Kasumi-1 (cell line): Measurements from ENCODE around the gene PLCG1.
A peak's percentile ranks its signal among the peaks of the same experiment; 100 is the strongest.
"Not testable (repeated sequence)": the region's sequence is repeated elsewhere in the genome, so short reads cannot be mapped to it uniquely, and the experiment has no call there.

ENCODE experiments used
- DNase-seq, 2 experiments: peaks; one replicate each; lab custom pipeline; 2025; lab: John Stamatoyannopoulos, UW

Gene PLCG1

GRCh38 chr20:41124451-41125094 lies 12.8 kb upstream of the PLCG1 start:
- no peak for DNase-seq

DNA sequence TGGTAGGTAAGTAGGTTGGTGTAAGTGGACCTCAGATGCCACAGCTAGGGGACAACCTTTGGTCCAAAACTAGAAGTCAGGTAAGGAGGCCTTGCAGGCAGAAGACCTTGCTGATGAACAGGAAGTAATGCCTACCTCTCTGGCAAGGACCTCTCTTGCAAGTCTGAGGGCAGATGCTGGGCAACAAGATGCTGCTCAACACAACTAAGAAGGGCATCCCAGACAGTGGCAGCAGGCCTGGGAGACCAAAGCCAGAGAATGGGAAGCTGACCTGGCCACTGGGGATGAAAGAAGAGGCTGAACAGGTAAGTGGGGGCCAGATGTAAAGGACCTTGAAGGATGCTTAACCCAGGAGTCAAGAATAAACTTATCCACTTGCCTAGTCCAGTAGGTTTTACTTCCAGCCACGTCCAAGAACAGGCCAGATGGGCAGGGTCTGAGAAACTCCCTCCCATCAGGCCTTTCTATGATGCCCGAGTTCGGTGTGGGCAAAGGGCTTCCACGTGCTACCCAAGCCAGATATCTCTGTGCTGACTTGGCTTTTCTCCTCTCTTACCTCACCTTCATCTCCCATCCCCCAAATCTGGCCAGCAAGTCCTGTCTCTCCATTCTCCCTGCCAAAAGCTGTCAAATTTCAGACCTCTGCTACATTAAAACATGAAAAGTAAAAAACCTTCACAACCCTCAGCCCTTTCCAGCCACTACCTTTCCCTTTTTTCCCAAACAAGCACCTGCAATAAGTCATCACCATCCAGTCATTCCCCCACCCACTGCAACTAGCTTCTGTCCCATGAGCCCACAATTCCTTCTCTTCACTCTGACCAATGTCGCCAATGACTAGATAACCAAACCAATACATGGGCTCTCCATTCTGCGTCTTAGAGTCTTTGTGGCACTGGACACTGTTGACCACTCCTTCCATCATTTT lies 11.5 kb upstream of the PLCG1 start:
- no peak for DNase-seq

GRCh38 chr20:41126719-41127118 lies 10.6 kb upstream of the PLCG1 start:
- DNase-seq, result no peak

- not testable (repeated sequence) for DNase-seq
These were observed 9.0 kb upstream of the PLCG1 start for GRCh38 chr20:41128317-41128716.

DNA sequence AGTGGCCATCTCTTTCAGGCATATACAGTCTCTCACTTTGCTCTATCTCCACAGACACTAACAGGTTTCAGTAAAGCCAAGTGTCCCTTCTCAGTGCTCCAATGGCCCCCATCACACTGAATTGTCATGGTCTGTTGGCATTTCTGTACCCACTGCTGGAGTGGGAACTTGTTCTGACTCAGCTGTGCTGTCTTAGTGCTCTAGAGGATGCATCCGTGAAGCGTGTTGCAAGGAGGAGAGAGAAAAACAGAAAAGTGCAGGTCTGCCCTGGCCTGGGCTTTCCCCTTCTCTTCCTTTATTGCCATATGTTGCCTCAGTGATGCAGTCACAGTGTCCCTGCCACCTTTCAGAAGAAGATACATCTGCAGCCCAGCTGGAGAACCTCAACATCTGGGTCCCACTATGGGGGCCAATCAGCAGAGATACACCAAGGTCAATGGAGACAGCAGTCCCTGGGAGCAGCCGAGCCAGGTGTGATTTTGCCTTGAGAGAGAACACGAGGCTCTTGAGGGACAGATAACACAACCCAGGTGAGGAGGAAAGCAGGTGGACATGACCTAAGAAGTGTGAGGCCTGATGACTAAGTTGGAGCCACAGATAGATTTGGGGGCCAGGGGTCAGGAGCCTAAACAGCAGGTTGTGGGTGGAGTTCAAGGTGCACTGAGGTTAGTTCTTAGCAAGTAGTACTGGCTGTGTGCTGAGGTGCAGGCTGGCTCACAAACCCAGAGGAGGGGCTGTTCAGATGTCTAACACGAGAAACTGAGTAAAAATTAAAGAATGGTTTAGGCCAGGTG lies 5.6 kb upstream of the PLCG1 start:
- DNase-seq, result no peak

DNA sequence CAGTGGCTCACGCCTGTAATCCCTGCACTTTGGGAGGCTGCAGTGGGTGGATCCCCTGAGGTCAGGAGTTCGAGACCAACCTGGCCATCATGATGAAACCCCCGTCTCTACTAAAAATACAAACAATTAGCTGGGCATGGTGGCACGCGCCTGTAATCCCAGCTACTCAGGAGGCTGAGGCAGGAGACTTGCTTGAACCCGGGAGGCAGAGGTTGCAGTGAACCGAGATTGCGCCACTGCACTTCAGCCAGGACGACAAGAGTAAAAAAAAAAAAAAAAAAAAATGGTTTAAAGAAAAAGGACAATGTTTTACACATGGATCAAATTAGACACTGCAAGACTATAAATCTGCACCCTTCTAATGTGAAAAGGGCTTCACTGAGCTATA lies 5.0 kb upstream of the PLCG1 start:
- DNase-seq, result not testable (repeated sequence)

DNA sequence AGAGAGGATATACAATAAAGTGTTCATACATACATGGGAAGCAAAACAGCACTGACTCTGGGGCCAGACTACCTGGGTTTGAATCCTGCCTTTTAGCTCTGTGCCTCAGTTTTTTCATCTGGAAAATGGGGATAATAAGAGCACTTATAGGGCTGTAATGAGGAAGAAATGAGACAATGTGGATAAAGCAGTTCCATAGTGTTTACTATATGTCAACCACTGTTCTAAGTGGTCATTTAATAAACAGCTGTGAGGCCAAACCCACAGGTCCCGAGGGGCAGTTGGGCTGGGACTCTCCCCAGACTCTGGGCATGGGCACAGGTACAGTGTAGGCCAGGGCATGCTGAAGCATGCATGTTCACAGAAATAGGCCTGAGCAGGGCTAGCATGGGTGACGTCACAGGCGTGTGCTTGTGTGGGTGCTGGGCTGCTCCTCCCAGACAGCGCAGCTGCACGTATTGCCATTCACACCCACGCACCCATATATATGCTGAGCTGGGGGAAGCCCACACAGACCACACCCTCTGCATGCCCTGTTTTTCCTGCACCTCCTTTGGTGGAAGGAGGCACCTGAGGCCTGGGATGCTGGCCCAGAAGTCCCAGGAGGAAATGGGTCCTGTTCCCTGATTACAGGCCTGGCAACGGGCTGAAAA lies 3.5 kb upstream of the PLCG1 start:
- DNase-seq, result no peak

DNA sequence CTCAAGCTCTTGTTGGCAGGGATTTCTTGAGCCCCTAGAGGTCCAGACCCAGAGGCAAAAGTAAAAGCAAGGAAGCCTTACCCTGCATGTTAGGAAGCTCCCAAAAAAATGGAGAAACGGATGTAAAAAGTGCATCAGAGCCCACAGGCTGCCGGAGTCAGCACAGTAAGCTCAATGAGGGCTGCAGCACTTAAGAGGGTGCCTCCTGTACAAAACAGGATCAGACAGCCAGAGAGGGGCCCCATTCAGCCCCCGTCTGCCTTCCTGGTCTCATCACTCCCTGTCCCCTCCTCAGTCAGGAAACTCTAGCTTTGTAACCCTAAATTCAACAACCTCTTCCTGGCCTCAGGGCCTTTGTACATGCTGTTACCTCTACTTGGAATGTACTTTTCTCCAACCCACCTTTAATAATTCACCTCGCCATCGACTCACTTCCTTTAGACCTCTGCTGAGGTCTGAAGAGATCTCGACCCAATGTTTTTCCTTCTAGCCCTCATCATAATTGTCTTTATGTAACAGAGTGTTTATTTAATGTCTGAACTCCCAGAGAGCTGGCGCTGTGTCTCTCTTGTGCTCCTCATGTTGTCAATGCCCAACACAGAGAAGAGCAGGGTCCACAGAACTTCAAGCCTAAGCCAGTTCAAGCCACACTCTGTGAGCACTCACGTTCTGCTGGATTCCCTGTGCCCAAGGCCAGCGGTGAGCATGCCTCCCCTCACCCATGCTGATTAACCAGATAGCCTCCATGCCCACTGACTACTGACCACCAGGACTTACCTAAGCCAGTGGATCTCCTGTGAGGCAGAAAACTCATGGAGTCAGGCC lies 2.8 kb upstream of the PLCG1 start:
- DNase-seq, result no peak

DNA sequence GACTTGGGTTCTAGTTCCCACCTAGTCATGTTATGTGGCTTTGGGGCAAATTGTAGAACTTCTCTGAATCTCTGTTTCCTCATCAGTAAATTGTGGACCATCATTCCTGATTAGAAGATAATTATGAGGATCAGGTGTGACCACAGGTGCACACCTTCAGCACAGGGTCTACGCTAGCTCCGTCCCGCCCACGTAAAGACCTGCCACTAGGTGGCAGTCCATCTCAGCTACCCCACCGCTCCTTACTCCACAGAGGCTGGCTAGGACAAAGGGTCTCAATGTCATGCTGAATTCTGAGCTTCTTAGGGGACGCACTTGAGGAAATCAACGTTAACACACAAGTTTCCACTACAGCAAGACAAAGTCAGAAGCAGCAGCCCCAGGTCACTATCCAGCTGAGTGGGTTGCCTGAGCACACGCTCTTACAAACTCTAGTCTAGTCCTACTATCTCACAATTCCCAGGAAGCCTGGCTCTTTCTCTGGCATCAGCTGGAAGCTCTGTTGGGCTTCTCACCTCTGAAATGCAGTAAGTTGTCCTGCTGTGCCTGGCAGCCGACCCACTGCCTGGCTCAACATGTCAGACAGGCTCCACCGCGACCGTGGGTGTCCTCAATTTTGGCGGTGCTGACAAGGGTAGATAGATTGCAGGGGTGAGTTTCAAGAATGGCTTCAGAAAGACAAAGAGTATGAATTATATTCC lies 2.0 kb upstream of the PLCG1 start:
- peak; percentile 72 to 78 for DNase-seq

GRCh38 chr20:41135888-41136679 lies 1.3 kb upstream of the PLCG1 start:
- DNase-seq, result peak; percentile 18 to 32

GRCh38 chr20:41137614-41138474 lies 501 bp downstream of the PLCG1 start:
- peak; percentile 44 to 64 for DNase-seq

GRCh38 chr20:41138475-41139226 lies 1.3 kb downstream of the PLCG1 start:
- DNase-seq, result peak; percentile 49 to 53

- DNase-seq, result no peak
These were observed 2.1 kb downstream of the PLCG1 start for GRCh38 chr20:41139227-41140093.

DNA sequence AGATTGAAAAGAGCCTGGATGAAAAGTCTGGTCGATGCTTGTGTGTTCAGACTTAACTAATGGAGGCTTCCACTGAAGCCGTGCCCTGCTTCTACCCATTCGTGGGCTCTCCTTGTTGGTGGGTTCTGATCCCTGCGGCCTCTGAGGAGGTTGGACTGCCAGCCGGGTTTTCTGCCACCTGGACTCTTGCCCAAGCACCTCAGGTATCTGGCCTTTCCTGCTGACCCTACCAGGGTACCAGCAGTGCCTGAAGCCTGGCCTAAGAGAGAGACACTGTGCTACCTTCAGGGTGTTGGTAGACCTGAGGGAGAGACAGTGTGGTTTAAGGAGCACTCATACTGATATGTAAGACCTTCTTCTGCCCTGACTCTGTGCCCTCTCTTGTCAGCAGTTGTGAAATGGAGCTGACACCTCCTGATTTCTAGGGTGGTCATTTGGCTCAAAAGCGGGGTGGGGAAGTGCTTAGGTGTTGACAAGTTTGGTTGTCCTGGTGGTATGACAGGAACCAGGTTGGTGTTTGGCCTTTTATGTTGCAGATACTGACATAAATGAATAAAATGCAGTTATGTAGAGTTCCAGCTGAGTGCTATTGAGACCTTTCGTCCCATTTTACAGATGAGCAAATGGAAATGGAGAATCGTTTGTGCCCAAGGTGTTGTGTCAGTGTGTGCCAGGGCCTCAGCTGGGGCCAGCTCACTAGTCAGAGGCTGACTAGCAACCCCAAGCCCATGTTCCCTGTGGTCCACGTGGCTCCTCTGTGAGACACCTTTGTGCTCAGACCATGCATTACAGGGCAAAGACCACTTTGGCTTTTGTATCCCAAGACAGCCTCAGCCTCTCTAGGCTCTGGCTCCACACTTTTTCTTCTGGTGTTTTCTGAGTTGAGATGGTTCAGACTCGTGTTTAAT lies 3.1 kb downstream of the PLCG1 start:
- DNase-seq, result no peak

- peak in 1 of 2 experiments; percentile 24 for DNase-seq
These were observed 3.9 kb downstream of the PLCG1 start for GRCh38 chr20:41141153-41141815.
